ENCODE measurements around the gene ERBIN.
"Not testable (repeated sequence)": the region's sequence is repeated elsewhere in the genome, so short reads cannot be mapped to it uniquely, and the experiment has no call there.

Gene ERBIN

DNA sequence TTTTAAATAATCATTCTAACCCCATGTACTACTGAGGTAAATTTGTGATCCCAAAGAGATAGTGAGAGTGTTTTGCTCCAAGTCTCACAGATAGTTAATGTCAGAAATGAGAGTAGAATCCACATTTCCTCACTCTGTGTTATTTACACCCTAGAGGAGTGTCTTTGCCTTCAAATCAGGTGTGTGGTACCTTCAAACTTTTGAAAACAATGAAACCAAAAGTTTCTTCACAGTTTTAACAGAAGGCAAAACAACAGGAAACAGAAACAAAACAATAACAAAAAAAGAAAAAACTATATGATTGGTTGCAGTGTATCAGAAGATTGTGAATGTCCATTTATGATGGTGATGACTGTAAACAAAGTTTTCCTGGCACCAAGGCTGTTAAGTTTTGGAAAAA is 85.9 kb downstream of the ERBIN start:
- DNase-seq = no peak

DNA sequence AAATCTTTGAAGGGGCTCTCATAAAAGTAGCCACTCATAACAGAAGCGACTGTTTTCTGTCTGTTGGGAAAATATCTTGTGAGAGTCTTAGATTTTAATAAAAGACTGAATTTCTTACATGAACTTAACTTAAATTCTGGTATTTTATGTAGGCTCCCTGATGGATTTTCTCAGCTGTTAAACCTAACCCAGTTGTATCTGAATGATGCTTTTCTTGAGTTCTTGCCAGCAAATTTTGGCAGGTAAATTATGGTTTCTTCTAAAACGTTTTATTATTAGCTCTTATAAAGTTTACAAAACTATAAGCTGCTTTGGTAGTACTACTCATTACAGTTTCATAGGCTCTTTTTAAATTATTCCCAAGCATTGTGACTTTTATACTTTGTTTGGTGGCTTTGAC is 87.0 kb downstream of the ERBIN start:
- DNase-seq = no peak

DNA sequence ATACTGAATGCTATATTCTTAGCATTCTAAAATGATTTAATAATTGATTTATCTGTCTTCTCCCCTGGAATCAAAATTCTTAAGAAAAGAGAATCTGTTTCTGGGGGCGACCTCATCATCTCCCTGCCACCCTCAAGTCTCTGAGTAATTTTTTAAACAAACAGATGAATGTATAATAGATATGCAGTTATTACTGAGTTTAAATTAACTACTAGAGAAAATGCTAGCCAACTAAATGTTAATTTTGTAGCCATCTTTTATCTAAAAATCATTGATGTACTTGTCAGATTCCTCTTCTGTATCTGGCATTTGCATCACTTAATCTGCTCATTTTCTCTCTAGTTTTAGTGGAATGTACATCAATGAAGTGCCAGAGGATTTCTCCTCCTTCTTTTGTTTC is 87.5 kb downstream of the ERBIN start:
- DNase-seq = no peak

DNA sequence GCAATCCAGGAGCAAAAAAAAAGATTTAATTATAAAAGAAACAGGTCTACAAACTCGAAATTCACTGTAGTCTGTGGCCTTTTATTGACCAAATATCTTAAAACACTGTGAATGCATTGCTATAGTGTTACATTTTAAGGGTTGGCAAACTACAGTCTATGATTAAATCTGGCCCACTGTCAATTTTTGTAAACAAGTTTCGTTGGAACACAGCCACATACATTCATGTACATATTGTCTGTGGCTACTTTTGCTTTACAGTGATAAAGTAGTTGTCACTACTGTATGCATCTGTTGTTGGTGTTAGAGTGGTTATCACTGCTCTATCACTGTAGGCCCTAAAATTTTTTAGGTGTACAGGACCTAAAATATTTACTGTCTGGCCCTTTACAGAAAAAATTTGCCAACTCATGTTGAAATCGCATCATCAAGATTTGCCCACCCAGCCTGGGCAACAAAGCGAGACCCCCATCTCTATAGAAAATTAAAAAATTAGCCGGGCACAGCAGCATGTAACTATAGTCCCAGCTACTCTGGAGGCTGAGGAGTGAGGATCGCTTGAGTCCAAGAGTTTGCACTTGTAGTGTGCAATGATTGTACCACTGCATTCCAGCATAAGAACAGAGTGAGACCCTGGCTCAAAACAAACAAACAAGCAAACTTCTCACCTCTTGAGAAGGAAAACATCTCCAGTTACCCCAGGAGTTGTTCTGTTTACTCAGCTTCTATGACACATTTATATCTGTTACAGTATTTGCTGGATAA is 89.0 kb downstream of the ERBIN start:
- no peak for DNase-seq

DNA sequence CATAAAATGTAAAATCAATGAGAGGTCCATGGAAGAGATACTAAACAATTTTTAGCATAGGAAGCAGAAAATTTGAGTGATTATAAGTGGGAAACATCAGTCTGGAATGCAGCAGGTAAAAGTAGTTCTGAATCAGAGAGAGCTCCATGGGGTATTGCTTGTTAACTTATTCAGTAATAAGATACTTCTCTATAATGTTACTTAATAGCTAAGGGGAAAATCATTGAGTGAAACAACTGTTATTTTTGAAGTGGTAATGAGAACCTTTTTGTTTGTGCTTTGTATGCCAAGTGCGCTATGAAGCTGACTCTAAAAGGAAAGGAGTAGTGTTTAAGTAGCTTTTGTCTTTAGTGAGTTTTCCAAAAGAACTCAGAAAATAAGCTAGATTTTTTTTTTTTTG is 95.2 kb downstream of the ERBIN start:
- no peak for DNase-seq

DNA sequence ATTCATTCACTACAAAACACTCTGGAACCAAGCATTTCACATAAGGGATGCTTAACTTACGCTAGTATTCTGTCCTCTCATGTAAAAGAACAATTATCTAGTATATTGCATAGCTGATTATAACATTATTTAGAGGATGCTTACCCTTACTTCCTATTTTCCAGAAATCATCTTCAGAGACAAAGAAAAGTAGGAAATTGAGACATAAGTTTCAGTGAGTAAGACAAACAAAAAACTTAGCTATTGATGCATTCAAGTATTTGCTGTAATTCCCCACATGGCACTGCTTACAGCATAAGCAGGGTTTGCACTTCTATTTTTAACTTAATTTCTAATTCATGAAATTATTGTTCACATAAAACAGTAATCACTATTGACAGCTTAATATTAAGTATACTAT is 112.9 kb downstream of the ERBIN start:
- DNase-seq = peak; percentile 42

DNA sequence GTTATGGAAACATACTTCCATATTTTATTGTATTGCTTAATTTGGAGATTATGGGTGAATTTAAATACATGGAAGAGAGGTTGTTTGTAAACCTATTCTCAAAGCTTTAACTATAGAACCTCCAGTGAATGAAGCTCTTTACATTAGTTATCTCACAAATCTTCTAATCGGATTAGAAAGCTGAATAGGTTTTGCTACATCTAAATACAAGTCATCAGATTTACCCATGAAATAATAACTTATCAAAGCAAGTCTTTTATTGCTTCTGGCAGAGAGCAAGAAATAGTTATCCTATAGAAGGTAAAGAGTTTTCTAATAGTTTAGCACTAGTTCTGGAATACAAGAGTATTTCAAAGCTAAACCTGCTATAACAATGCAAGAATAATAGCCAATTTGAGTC is 113.3 kb downstream of the ERBIN start:
- DNase-seq = peak; percentile 65

DNA sequence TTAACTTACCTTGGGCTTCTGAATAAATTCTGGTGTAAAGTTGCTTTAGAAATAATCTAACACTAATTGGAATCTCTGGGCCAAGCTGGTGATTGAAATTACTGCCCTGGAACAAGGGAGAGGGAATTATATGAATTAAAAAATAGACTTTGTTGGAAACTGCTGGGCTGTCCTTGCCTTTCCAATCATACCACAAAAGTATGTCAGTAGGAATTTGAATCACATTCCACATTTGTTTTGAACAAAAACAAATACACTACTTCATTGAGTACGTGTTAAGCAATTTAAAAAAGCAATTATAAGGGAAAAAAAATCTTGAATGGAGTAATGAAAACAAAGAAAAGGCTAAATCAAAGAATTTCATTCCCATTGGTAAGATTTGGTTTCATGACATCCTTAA is 115.3 kb downstream of the ERBIN start:
- no peak for DNase-seq

DNA sequence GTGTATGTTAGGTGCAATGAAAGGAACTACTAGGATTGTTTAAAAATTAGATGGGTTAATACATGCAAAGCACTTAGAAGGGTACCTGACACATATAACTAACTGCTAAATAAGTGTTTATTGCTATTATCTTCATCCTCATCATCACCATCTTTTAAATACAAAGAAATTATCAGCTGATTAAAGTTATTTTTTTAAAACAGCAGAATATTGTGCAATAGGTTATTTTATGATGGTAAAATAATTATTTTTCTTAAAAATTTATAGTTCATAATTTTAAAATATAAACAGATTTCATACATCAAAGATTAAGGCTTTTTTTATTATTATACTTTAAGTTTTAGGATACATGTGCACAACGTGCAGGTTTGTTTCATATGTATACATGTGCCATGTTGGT is 130.9 kb downstream of the ERBIN start:
- DNase-seq = no peak

DNA sequence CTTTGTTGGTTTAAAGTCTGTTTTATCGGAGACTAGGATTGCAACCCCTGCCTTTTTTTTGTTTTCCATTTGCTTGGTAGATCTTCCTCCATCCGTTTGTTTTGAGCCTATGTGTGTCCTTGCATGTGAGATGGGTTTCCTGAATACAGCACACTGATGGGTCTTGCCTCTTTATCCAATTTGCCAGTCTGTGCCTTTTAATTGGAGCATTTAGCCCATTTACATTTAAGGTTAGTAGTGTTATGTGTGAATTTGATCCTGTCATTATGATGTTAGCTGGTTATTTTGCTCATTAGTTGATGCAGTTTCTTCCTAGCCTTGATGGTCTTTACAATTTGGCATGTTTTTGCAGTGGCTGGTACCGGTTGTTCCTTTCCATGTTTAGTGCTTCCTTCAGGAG is 134.9 kb downstream of the ERBIN start:
- DNase-seq = not testable (repeated sequence)

DNA sequence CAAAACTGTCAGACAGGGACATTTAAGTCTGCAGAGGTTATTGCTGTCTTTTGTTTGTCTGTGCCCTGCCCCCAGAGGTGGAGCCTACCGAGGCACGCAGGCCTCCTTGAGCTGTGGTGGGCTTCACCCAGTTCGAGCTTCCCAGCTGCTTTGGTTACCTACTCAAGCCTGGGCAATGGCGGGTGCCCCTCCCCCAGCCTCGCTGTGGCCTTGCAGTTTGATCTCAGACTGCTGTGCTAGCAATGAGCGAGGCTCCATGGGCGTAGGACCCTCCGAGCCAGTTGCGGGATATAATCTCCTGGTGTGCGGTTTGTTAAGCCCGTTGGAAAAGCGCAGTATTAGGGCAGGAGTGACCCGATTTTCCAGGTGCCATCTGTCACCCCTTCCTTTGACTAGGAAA is 136.7 kb downstream of the ERBIN start:
- DNase-seq = not testable (repeated sequence)

DNA sequence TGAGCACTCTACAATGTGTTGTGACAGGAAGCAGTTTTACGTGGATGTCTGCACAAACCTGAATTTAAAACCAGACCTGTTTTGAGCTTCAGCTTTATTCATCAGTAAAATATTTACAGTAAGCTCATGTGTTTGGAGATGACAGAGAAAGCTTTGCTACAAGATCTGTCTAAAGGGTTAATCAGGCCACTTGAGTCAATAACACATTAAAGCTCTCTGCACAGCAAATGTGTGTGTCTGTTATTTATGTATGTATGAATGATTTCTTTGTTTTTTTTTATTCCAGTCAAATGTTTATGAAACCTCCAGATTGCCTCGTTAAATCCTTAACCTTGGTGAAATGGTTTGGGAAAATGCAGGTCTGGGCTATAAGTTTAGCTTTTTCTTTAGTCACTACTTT is 140.5 kb downstream of the ERBIN start:
- DNase-seq = no peak

DNA sequence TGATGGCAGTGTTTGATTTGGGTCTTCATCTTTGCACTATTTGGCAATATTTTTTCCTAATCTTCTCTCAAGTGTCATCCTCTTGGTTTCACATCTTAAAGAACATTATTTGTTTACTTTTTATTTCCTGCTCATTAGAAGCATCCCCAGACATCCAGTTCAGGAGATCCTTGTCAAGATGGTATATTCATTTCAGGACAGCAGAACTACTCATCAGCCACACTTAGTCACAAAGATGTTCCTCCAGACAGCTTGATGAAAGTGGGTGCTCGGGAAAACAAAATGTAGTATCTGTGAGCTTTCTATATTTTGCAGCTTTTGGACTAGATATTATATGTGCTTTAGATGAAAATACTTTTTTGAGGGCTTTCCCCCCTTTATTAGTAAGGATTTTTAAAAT is 145.7 kb downstream of the ERBIN start:
- DNase-seq = no peak

DNA sequence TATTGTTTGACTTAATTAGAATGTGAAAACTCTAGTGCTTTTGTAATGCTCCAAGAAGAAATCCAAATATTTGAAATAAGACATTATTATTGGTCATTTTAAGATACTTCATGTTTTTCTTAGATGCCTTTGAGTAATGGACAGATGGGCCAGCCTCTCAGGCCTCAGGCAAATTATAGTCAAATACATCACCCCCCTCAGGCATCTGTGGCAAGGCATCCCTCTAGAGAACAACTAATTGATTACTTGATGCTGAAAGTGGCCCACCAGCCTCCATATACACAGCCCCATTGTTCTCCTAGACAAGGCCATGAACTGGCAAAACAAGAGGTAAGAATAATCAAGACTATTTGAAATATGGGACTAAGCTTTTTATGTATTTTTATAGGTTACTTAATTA is 148.5 kb downstream of the ERBIN start:
- DNase-seq = peak; percentile 34

DNA sequence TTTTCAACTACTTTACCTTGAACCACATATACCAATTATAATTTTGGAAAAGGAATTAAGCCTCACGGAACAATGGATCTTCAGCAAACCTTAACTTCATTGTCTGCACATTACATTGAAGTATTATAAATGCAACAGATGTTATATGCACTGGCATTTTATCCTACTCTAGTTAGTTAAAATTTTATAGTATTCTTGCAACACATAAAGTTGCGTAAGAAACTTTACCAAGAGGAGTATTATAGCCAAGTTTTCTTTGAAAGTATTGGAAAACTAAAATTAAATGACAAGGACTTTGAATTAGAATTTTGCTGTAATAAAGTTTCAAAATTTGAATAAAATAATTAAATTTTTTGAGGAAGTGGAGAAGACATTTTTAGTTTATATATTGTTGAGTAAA is 154.3 kb downstream of the ERBIN start:
- no peak for DNase-seq

DNA sequence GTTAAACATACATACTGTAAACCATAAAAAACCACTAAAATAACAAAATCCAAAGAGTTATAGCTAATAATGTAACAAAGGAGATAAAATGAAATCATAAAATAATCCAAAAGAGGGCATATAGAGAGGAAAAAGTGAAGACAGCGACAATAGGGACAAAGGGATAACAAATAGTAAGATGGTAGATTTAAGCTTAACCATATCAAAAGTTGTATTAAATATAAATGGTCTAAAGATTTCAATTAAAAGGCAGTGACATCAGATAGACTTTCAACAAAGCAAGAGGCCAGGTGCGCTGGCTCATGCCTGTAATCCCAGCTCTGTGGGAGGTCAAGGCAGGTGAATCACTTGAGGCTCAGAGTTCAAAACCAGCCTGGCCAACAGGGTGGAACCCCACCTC is 163.0 kb downstream of the ERBIN start:
- DNase-seq = no peak

DNA sequence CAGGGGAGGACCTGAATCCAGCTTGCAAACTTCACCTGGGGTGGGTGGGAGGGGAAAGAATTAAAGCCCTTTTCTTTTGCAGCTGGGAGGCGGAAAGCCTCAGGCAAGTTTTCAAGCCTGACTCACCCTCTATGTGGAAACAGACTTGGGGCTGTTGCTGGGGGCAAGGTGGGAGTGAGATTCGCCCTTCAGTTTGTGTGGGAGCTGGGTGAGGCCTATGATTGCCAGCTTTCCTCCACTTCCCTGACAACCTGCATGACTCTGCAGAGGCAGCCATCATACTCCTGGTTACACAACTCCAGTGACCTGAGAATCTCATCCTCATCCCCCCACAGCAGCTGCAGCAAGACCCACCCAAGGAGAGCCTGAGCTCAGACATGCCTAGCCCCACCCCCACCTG is 174.5 kb downstream of the ERBIN start:
- DNase-seq = no peak

DNA sequence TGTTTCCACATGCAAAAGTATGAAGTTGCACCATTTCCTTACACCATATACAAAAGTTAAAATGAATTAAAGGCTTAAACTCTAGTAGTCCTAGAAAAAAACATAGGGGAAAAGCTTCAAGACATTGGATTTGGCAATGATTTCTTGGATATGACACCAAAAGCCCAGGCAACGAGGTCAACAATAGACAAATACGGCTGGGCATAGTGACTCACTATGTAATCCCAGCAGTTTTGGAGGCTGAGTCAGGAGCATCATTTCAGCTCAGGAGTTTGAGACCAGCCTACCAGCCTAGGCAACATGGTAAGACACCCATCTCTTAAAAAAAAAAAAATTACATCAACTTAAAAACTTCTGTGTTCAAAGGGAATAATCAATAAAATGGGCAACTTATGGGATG is 186.8 kb downstream of the ERBIN start:
- DNase-seq = no peak

DNA sequence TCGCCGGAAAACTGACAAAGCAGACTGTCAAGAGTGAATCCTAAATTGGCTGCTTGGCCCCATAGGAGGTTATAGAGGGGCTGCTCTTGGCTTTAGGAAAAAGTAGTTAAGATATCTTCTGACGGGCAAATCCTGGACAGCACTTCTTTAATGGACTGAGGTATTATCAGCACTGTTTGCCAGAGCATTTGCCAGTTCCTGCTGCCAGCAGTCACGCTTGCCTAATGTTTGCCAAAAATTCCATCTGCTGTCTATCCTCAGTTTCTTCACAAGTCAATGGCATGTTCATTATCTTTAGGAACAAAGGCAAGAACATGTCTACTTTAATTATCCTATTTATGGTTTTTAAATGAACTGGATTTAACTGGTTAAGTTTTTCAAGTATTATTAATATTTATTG is 191.9 kb downstream of the ERBIN start:
- DNase-seq = no peak

DNA sequence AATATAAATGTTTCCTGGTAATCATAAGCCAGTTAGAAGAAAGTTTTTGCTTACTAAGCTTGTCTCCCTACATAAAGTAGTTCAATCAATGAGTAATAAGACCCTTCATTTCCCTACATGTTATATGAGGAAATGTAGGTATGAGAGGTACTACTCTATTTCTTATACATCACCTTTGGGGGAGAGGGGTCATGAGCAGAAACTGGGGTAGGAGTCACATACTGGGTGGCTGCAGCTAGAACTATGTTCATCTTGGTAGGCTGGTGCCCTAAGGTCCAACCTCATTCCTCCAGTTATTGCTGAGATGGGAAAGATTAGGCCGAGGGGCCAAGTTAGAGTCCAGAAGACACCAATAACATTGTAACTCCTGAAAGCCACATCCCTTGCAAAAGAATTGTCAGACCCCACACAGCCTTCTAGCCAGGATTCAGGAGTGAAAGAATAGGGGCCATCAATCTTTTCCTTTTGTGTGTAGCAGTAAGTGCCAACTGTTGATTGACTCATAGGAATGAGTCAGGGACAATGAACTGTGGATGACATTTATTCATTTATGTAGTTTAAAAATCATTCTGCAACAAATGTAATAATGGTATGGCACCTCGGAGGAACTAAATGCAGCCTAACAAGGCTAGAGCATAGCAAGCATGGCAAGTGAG is 196.1 kb downstream of the ERBIN start:
- DNase-seq = no peak

DNA sequence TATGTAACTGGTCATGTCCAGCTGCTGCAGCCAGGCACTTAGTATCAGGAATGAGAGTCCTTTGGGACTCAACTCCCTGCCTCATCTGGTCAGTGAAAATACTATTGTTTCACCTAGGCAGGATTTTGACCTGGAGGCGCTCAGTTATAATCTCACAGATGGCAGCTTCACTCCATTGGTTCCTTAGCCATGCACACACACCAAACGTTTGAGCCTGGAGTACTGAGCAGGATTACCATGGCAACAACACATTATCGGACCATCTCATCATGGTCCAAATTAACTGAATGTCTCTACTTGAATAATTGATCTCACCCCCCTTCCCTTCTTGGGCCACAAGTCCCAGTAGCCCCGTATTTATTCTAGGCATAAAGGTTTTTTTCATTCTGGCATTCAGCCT is 202.8 kb downstream of the ERBIN start:
- DNase-seq = peak; percentile 5

DNA sequence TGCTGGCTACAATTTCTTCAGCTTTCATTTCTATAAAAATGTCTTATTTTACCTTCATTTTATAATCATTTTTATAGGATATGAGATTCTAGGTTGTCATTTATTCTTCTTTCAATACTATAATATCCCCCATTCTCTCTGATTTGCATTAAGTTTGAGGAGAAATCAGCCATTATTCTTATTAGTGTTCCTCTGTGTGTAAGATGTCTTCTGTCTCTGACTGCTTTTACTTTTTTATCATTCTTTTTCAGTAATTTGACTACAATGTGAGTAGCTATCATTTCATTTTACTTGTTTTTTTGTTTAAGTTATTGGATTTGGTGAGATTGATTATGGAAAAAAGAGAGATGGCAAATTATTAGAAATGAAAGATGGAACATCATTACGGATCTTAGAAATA is 204.1 kb downstream of the ERBIN start:
- no peak for DNase-seq
